T-helper 1 cell treated with Interleukin-12 subunit alpha and Interleukin-12 subunit beta and Interleukin-4 antibody, amounts not matched to agents 30 ng/mL and 1 ng/mL, for 36 hours (primary cell): Measurements from ENCODE around the gene ZNF474. TPM values are rescaled to one million over a fixed set of nuclear protein-coding genes. Genes with fewer than 3 reads are reported as not detected.

ENCODE experiments used
- intact Hi-C: fragments of 100-400 bp; cut with micrococcal nuclease; formaldehyde crosslinking; loops from one replicate; pipeline ENCODE4 v1.15.1; 2024
- total RNA-seq: library from RNA; stranded (reverse); gene quantifications from 2 replicates; pipeline ENCODE4 v1.2.3, GENCODE V29; 2022

ZNF474 gene
- total RNA-seq, 1 donor from 2014 or later = 0.25 TPM

GRCh38 chr5:122114501-122114900 lies 14.8 kb upstream of the ZNF474 start:
- intact Hi-C loops = no loop called here

GRCh38 chr5:122118356-122118948 lies 10.9 kb upstream of the ZNF474 start:
- intact Hi-C loops = no loop called here

GRCh38 chr5:122119205-122119604 lies 10.1 kb upstream of the ZNF474 start:
- intact Hi-C loops = no loop called here

GRCh38 chr5:122120493-122120892 lies 8.9 kb upstream of the ZNF474 start:
- intact Hi-C loops = no loop called here

- intact Hi-C loops = no loop called here
Observed at GRCh38 chr5:122120957-122121356, 8.4 kb upstream of the ZNF474 start.

- intact Hi-C loops = no loop called here
Observed at GRCh38 chr5:122121479-122122465, 7.6 kb upstream of the ZNF474 start.

- intact Hi-C loops = no loop called here
Observed at GRCh38 chr5:122124766-122125165, 4.6 kb upstream of the ZNF474 start.

- intact Hi-C loops = no loop called here
Observed at GRCh38 chr5:122126177-122126755, 3.1 kb upstream of the ZNF474 start.

GRCh38 chr5:122126756-122127321 lies 2.5 kb upstream of the ZNF474 start:
- intact Hi-C loops = no loop called here

- intact Hi-C loops = no loop called here
Observed at GRCh38 chr5:122130152-122130551, 806 bp downstream of the ZNF474 start.

GRCh38 chr5:122137702-122138101 lies 8.4 kb downstream of the ZNF474 start:
- intact Hi-C loops = no loop called here

- intact Hi-C loops = no loop called here
Observed at GRCh38 chr5:122138356-122138755, 9.0 kb downstream of the ZNF474 start.

- intact Hi-C loops = no loop called here
Observed at GRCh38 chr5:122140900-122141299, 11.6 kb downstream of the ZNF474 start.

GRCh38 chr5:122141751-122142150 lies 12.4 kb downstream of the ZNF474 start:
- intact Hi-C loops = no loop called here

- intact Hi-C loops = no loop called here
Observed at GRCh38 chr5:122142480-122143164, 13.3 kb downstream of the ZNF474 start.

- intact Hi-C loops = no loop called here
Observed at GRCh38 chr5:122144236-122144635, 14.9 kb downstream of the ZNF474 start.

- intact Hi-C loops = no loop called here
Observed at GRCh38 chr5:122145906-122146305, 16.6 kb downstream of the ZNF474 start.

GRCh38 chr5:122149321-122150090 lies 20.2 kb downstream of the ZNF474 start:
- intact Hi-C loops = no loop called here

- intact Hi-C loops = no loop called here
Observed at GRCh38 chr5:122150215-122150614, 20.9 kb downstream of the ZNF474 start.

GRCh38 chr5:122151640-122152039 lies 22.3 kb downstream of the ZNF474 start:
- intact Hi-C loops = no loop called here
